GM19025 (cell line): ENCODE results near the gene CAMTA1.
"Not testable (repeated sequence)": the region's sequence is repeated elsewhere in the genome, so short reads cannot be mapped to it uniquely, and the experiment has no call there.

ENCODE experiments used
- ATAC-seq: cut with Tn5 transposase; IDR thresholded peaks from one replicate; pipeline ENCODE4 v1.9.1; 2021; ENCODE audit warnings: mild to moderate bottlenecking, low read depth, moderate library complexity; ENCODE audit not compliant: unreplicated experiment

Gene CAMTA1

GRCh38 chr1:7405844-7406500 is 620.7 kb downstream of the CAMTA1 start:
- ATAC-seq = no peak

GRCh38 chr1:7406641-7407543 is 621.6 kb downstream of the CAMTA1 start:
- ATAC-seq = peak; percentile 63

- no peak for ATAC-seq
Observed at GRCh38 chr1:7407544-7407895, 622.3 kb downstream of the CAMTA1 start.

- no peak for ATAC-seq
Observed at GRCh38 chr1:7407980-7408770, 622.9 kb downstream of the CAMTA1 start.

GRCh38 chr1:7408771-7409150 is 623.5 kb downstream of the CAMTA1 start:
- ATAC-seq = no peak

GRCh38 chr1:7409278-7409677 is 624.0 kb downstream of the CAMTA1 start:
- ATAC-seq = no peak

- no peak for ATAC-seq
Observed at GRCh38 chr1:7410156-7410555, 624.9 kb downstream of the CAMTA1 start.

GRCh38 chr1:7417618-7418017 is 632.4 kb downstream of the CAMTA1 start:
- ATAC-seq = not testable (repeated sequence)

- ATAC-seq = no peak
Observed at GRCh38 chr1:7418442-7419080, 633.3 kb downstream of the CAMTA1 start.

GRCh38 chr1:7420098-7420445 is 634.8 kb downstream of the CAMTA1 start:
- ATAC-seq = no peak

- no peak for ATAC-seq
Observed at GRCh38 chr1:7420470-7421100, 635.3 kb downstream of the CAMTA1 start.

- ATAC-seq = no peak
Observed at GRCh38 chr1:7421471-7422075, 636.3 kb downstream of the CAMTA1 start.

- no peak for ATAC-seq
Observed at GRCh38 chr1:7422081-7422480, 636.8 kb downstream of the CAMTA1 start.

- no peak for ATAC-seq
Observed at GRCh38 chr1:7422561-7422960, 637.3 kb downstream of the CAMTA1 start.

- no peak for ATAC-seq
Observed at GRCh38 chr1:7422966-7423365, 637.7 kb downstream of the CAMTA1 start.

- no peak for ATAC-seq
Observed at GRCh38 chr1:7424352-7424890, 639.2 kb downstream of the CAMTA1 start.

- no peak for ATAC-seq
Observed at GRCh38 chr1:7425229-7425628, 640.0 kb downstream of the CAMTA1 start.

- ATAC-seq = no peak
Observed at GRCh38 chr1:7425771-7426170, 640.5 kb downstream of the CAMTA1 start.

GRCh38 chr1:7426780-7427604 is 641.7 kb downstream of the CAMTA1 start:
- no peak for ATAC-seq
